Type B pancreatic cell (in vitro differentiated cells): ENCODE measurements around the gene TSPAN11. TPM values are rescaled to one million over a fixed set of nuclear protein-coding genes. Genes with fewer than 3 reads are reported as not detected.

ENCODE experiments used
- DNase-seq: peaks from one replicate; pipeline ENCODE4 v3.0.0; 2021; ENCODE audit warnings: mixed read lengths; ENCODE audit not compliant: unreplicated experiment; ENCODE audit errors: extremely low spot score
- H3K27ac Mint-ChIP-seq: 2 replicates; pipeline ENCODE4 v1.8.0; 2021; ENCODE audit warnings: mild to moderate bottlenecking, mixed read lengths
- H3K27me3 Mint-ChIP-seq: 2 replicates; pipeline ENCODE4 v1.8.0; 2021; ENCODE audit warnings: mixed read lengths
- H3K36me3 Mint-ChIP-seq: 2 replicates; pipeline ENCODE4 v1.8.0; 2021; ENCODE audit warnings: mixed read lengths
- H3K4me1 Mint-ChIP-seq: one replicate; pipeline ENCODE4 v1.8.0; 2021; ENCODE audit warnings: mixed read lengths; ENCODE audit not compliant: unreplicated experiment
- H3K4me3 Mint-ChIP-seq: 2 replicates; pipeline ENCODE4 v1.8.0; 2021; ENCODE audit warnings: mild to moderate bottlenecking, mixed read lengths
- H3K9me3 Mint-ChIP-seq: 2 replicates; pipeline ENCODE4 v1.8.0; 2021; ENCODE audit warnings: mixed read lengths
- total RNA-seq: library from RNA; stranded (reverse); gene quantifications from 2 replicates; pipeline ENCODE4 v1.2.1, GENCODE V29; 2021; ENCODE audit warnings: low replicate concordance
- TF ChIP-seq, protein P1 (sequence below): fragments of 200-600 bp; sonication (generic); conservative IDR thresholded peaks from 2 replicates; pipeline ENCODE4 v1.5.0; 2021; ENCODE audit warnings: antibody characterized with exemption, mild to moderate bottlenecking

TSPAN11 gene
- total RNA-seq, 1 donor from 2014 or later: 52.3 TPM

- Mint-ChIP-seq H3K27ac (no peak overlapping the region), H3K4me1 (no peaks in the 10 kb centered on the region), H3K27me3 (peaks cover 19% of the 10 kb centered on the region), H3K4me3 (no peak overlapping the region), H3K9me3 (peaks cover 9% of the 10 kb centered on the region), H3K36me3 (no peaks in the 10 kb centered on the region)
- TF ChIP-seq, protein P1, sequence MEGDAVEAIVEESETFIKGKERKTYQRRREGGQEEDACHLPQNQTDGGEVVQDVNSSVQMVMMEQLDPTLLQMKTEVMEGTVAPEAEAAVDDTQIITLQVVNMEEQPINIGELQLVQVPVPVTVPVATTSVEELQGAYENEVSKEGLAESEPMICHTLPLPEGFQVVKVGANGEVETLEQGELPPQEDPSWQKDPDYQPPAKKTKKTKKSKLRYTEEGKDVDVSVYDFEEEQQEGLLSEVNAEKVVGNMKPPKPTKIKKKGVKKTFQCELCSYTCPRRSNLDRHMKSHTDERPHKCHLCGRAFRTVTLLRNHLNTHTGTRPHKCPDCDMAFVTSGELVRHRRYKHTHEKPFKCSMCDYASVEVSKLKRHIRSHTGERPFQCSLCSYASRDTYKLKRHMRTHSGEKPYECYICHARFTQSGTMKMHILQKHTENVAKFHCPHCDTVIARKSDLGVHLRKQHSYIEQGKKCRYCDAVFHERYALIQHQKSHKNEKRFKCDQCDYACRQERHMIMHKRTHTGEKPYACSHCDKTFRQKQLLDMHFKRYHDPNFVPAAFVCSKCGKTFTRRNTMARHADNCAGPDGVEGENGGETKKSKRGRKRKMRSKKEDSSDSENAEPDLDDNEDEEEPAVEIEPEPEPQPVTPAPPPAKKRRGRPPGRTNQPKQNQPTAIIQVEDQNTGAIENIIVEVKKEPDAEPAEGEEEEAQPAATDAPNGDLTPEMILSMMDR: no peak
- no peak for DNase-seq
Observed at GRCh38 chr12:30896461-30896860, 30.1 kb upstream of the TSPAN11 start.

- Mint-ChIP-seq H3K27ac (no peak overlapping the region), H3K36me3 (no peaks in the 10 kb centered on the region), H3K4me3 (no peak overlapping the region), H3K4me1 (no peaks in the 10 kb centered on the region), H3K27me3 (peaks cover 5% of the 10 kb centered on the region), H3K9me3 (peaks cover under 1% of the 10 kb centered on the region)
- DNase-seq: no peak
- TF ChIP-seq, protein P1: no peak
Observed at GRCh38 chr12:30898846-30899245, 27.7 kb upstream of the TSPAN11 start.

DNA sequence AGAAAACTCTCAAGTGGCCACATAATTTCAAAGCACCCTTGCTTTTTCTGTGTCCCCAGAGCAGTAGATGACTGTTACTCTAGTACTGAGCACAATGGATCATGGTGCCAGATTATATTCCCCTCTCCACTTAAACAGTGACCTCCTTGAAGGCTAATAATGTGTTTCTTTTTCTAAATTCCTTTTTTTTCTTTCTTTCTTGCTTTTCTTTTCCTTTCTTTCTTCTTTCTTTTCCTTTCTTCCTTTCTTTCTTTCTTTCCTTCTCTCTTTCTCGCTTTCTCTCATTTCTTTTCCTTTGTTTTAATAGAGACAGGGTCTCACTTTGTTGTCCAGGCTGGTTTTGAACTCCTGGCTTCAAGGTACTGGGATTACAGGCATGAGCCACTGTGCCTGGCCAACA lies 26.2 kb upstream of the TSPAN11 start:
- no peak for DNase-seq
- TF ChIP-seq, protein P1: no peak
- H3K9me3 Mint-ChIP-seq: no peaks in the 10 kb centered on the region
- H3K27me3 Mint-ChIP-seq: peaks cover 5% of the 10 kb centered on the region
- H3K4me3 Mint-ChIP-seq: no peak overlapping the region
- no peaks in the 10 kb centered on the region for H3K4me1 Mint-ChIP-seq
- H3K27ac Mint-ChIP-seq: no peak overlapping the region
- H3K36me3 Mint-ChIP-seq: no peaks in the 10 kb centered on the region

DNA sequence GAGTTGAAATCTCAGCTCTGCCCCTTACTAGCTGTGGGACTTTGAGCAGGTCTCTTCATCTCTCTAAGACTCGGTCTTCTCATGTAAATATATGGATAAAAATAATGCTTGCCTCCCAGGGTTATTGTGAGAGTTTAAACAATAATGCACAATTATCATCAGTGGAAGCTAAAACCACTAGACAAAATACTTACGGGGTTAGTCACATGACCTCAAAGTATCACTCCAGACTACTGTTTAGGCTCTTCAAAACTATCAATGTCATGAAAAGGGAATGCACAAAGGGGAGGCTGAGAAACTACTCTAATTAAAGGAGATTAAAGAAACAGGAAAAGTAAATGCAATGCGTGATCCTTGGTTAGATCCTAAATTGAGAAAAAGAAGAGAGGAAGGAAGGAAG lies 24.5 kb upstream of the TSPAN11 start:
- DNase-seq: no peak
- no peaks in the 10 kb centered on the region for H3K9me3 Mint-ChIP-seq
- H3K4me1 Mint-ChIP-seq: no peaks in the 10 kb centered on the region
- H3K36me3 Mint-ChIP-seq: no peaks in the 10 kb centered on the region
- H3K4me3 Mint-ChIP-seq: no peak overlapping the region
- TF ChIP-seq, protein P1: no peak
- H3K27me3 Mint-ChIP-seq: peaks cover 5% of the 10 kb centered on the region
- no peak overlapping the region for H3K27ac Mint-ChIP-seq

DNA sequence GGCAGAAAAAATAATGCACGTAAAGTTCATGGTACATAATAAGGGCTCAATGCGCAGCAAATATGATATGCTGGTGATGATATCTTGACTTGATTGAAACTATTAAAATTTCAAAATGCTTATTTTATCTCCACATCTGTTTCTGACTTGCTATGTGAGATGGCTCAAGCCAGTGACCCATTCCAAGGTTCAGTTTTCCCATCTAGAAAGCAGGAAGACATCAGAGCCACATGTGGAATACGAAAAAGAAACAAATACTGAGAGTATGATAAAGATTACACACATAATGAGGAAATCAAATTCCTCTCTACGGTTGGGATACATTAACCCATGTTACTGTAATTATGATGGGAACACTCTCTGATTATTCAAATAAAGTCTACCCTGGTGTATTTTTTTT lies 24.0 kb upstream of the TSPAN11 start:
- DNase-seq: no peak
- no peak overlapping the region for H3K27ac Mint-ChIP-seq
- TF ChIP-seq, protein P1: no peak
- peaks cover 5% of the 10 kb centered on the region for H3K27me3 Mint-ChIP-seq
- H3K36me3 Mint-ChIP-seq: no peaks in the 10 kb centered on the region
- H3K4me1 Mint-ChIP-seq: no peaks in the 10 kb centered on the region
- H3K9me3 Mint-ChIP-seq: no peaks in the 10 kb centered on the region
- H3K4me3 Mint-ChIP-seq: no peak overlapping the region

DNA sequence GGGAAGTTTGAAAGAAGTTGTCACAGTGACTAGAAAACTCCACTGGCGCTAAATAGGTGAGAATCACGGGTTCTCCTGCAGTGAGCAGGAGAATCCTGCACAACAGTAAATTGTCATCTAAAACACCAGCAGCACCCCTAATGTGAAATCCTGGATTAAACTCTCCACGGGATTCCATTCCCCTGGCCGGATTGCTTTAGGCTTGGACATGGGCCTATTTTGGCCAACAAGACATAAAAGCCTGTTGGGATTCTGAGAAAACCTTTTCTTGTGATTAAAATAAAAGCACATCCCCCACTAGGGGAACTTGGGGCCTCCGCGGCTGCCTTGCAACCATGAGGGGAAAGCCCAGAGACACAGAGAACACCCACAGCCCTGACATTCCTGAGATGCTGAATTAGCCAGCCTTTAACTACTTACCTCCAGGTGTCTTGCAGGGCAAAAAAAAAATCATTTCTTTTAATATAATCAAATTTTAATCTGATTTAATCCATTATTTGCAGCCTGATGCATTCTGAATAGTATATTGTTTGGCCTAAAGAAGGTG lies 21.0 kb upstream of the TSPAN11 start:
- Mint-ChIP-seq H3K4me3 (no peak overlapping the region), H3K4me1 (peaks cover 15% of the 10 kb centered on the region), H3K36me3 (no peaks in the 10 kb centered on the region), H3K9me3 (no peaks in the 10 kb centered on the region), H3K27me3 (peaks cover 16% of the 10 kb centered on the region), H3K27ac (no peak overlapping the region)
- no peak for DNase-seq
- TF ChIP-seq, protein P1: no peak
